GM15510 (cell line): ENCODE data around the gene SWT1.

Source experiments
- POLR2A ChIP-seq: IDR thresholded peaks from 3 replicates; pipeline ENCODE4 v1.6.1; 2011; ENCODE audit warnings: borderline replicate concordance; ENCODE audit not compliant: insufficient read length; ENCODE audit errors: extremely low read depth

The SWT1 gene

GRCh38 chr1:185319139-185319475 is 162.1 kb downstream of the SWT1 start:
- no peak for TF ChIP-seq POLR2A

- TF ChIP-seq POLR2A = no peak
Measured at GRCh38 chr1:185322636-185323035, 165.7 kb downstream of the SWT1 start.

GRCh38 chr1:185324118-185324517 is 167.2 kb downstream of the SWT1 start:
- no peak for TF ChIP-seq POLR2A

- no peak for TF ChIP-seq POLR2A
Measured at GRCh38 chr1:185325413-185325812, 168.4 kb downstream of the SWT1 start.

GRCh38 chr1:185328255-185328654 is 171.3 kb downstream of the SWT1 start:
- no peak for TF ChIP-seq POLR2A

- no peak for TF ChIP-seq POLR2A
Measured at GRCh38 chr1:185334182-185334581, 177.2 kb downstream of the SWT1 start.

GRCh38 chr1:185337246-185337645 is 180.3 kb downstream of the SWT1 start:
- no peak for TF ChIP-seq POLR2A

GRCh38 chr1:185338719-185339622 is 182.0 kb downstream of the SWT1 start:
- TF ChIP-seq POLR2A = no peak

- no peak for TF ChIP-seq POLR2A
Measured at GRCh38 chr1:185341196-185341781, 184.3 kb downstream of the SWT1 start.
